Vagina (tissue), 2 donors: Measurements from ENCODE around the gene DAGLA.

ENCODE experiments used
- CTCF ChIP-seq, 3 experiments: fragments of 450-650 bp in 2 of 3; fragments of 200-600 bp in 1 of 3; sonication (generic) in 1 of 3; IDR thresholded peaks; one replicate each; pipeline ENCODE4 v1.5.1; 2017 to 2019; ENCODE audit warnings: antibody characterized with exemption in 3 of 3, mild to moderate bottlenecking in 2 of 3, moderate library complexity in 2 of 3
- POLR2A ChIP-seq, 2 donors: fragments of 450-650 bp; IDR thresholded peaks; one replicate each; pipeline ENCODE4 v1.6.1; 2017; ENCODE audit warnings: antibody characterized with exemption in 2 of 2, mild to moderate bottlenecking in 2 of 2, moderate library complexity in 2 of 2

- TF ChIP-seq CTCF (IDR thresholded peaks at IDR 0.05) (no peak), POLR2A (IDR thresholded peaks at IDR 0.05) (no peak)
These were observed 67.7 kb downstream of the DAGLA start for GRCh38 chr11:61747967-61748285.
